WTC11 (cell line): ENCODE results near the gene RALBP1.

Source experiments
- TF ChIP-seq, protein P1 (sequence below): fragments of 200-600 bp; IDR thresholded peaks from 2 replicates; pipeline ENCODE4 v1.8.0; 2022; ENCODE audit warnings: antibody characterized with exemption
- TF ChIP-seq, protein P2 (sequence below): sonication (generic); formaldehyde crosslinking; IDR thresholded peaks from 2 replicates; pipeline ENCODE4 v1.8.0; 2022; ENCODE audit warnings: mild to moderate bottlenecking, missing genetic modification reagents

DNA sequence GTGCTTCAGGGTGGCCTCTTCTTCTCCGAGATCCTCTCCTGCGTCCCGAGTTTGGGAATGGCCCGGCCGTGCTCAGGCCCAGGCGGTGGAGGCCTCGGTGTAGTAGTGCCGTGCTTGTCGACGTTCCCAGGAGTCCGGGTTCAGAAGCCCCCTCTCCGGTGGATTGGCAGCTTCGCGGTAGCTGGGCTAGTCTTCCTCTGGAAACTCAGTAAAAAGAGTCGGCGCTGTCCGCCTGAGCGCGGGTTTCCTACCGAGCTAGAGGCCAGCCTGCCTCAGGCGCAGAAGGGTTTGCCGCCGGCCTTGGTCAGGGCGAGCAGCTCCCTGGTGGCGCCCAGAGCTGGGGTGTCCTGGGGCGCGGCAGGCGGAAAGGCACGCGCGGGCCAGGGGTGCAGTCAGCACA is 3.2 kb downstream of the RALBP1 start:
- TF ChIP-seq, protein P1, sequence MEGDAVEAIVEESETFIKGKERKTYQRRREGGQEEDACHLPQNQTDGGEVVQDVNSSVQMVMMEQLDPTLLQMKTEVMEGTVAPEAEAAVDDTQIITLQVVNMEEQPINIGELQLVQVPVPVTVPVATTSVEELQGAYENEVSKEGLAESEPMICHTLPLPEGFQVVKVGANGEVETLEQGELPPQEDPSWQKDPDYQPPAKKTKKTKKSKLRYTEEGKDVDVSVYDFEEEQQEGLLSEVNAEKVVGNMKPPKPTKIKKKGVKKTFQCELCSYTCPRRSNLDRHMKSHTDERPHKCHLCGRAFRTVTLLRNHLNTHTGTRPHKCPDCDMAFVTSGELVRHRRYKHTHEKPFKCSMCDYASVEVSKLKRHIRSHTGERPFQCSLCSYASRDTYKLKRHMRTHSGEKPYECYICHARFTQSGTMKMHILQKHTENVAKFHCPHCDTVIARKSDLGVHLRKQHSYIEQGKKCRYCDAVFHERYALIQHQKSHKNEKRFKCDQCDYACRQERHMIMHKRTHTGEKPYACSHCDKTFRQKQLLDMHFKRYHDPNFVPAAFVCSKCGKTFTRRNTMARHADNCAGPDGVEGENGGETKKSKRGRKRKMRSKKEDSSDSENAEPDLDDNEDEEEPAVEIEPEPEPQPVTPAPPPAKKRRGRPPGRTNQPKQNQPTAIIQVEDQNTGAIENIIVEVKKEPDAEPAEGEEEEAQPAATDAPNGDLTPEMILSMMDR, result no peak
- TF ChIP-seq, protein P2, sequence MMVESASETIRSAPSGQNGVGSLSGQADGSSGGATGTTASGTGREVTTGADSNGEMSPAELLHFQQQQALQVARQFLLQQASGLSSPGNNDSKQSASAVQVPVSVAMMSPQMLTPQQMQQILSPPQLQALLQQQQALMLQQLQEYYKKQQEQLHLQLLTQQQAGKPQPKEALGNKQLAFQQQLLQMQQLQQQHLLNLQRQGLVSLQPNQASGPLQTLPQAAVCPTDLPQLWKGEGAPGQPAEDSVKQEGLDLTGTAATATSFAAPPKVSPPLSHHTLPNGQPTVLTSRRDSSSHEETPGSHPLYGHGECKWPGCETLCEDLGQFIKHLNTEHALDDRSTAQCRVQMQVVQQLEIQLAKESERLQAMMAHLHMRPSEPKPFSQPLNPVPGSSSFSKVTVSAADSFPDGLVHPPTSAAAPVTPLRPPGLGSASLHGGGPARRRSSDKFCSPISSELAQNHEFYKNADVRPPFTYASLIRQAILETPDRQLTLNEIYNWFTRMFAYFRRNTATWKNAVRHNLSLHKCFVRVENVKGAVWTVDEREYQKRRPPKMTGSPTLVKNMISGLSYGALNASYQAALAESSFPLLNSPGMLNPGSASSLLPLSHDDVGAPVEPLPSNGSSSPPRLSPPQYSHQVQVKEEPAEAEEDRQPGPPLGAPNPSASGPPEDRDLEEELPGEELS (CRISPR knock-in tag), result no peak
